NOMO-1 treated with DMSO at 0.1 percent for 48 hours (cell line): ENCODE measurements around the gene BTG2.
"Not testable (repeated sequence)": the region's sequence is repeated elsewhere in the genome, so short reads cannot be mapped to it uniquely, and the experiment has no call there.

ENCODE experiments used
- DNase-seq: peaks from one replicate; lab custom pipeline; 2025; ENCODE audit not compliant: unreplicated experiment; lab: John Stamatoyannopoulos, UW

The BTG2 gene, protein sequence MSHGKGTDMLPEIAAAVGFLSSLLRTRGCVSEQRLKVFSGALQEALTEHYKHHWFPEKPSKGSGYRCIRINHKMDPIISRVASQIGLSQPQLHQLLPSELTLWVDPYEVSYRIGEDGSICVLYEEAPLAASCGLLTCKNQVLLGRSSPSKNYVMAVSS

DNA sequence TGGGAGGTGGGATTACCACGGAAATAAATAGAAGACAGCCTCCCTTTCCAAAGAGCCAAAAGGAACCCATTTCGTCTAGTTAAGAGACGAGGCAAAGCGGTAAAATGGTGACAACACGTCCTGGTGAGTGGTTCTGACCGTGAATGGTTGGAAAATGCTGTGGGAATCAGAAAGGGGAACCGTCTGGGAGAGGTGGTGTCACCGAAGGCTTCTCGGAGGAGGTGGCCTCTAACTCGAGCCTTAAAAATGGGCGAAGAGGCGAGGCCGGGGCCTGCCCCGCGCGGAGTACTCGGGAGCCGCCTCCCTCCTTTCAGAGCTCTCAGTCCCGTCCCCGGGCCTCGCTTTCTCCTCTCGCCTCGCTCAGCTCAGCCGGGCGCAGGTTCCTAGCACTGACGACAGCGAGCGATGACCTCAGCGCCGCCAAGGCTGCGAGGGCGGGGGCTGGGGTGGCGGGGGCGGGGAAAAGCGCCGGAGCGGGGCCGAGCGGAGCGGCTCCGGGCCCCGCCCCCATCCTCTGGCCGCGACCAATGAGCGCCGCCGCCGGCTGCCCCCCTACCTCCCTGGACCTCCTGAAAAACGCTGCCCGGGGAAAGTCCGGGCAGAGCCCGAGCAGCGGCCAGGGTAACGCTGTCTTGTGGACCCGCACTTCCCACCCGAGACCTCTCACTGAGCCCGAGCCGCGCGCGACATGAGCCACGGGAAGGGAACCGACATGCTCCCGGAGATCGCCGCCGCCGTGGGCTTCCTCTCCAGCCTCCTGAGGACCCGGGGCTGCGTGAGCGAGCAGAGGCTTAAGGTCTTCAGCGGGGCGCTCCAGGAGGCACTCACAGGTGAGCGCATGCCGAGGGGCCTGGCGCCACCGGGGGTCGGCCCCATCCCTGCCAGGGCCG lies at the start of gene BTG2:
TSS of gene BTG2 (plus strand) at position 601 of the 890 bp plus-strand sequence. CDS start at position 689, 88 bp downstream.
- DNase-seq = peak; percentile 78

DNA sequence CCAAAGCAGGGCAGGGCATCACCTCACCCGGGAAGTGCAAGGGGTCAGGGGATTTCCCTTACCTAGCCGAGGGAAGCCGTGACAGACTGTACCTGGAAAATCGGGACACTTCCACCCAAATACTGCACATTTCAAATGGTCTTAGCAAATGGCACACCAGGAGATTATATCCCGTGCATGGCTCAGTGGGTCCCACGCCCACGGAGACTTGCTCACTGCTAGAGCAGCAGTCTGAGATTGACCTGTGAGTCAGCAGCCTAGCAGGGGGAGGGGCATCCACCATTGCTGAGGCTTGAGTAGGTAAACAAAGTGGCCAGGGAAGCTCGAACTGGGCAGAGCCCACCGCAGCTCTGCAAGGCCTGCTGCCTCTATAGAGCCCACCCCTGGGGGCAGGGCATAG lies 48.7 kb upstream of the BTG2 start:
- not testable (repeated sequence) for DNase-seq

DNA sequence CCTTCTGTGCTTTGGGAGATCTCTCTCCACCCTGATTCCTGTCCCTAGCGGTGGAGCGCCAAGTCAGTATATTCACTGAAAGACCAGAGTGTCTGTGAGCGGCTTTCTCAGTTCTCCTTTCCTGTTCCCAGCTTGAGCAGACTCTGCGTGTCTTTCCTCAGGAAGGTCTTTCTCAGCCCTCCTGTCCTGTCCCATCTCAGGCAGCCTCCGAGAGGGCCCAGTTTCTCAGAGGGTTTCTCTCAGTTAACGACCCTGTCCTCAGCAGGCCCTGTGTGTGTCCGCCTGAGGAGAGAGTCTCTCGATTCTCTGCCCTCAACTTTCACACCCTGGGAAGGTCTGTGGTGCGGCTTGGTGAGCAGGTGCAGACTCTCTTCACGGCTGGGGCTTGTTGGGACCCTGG lies 41.8 kb upstream of the BTG2 start:
- peak; percentile 22 for DNase-seq

DNA sequence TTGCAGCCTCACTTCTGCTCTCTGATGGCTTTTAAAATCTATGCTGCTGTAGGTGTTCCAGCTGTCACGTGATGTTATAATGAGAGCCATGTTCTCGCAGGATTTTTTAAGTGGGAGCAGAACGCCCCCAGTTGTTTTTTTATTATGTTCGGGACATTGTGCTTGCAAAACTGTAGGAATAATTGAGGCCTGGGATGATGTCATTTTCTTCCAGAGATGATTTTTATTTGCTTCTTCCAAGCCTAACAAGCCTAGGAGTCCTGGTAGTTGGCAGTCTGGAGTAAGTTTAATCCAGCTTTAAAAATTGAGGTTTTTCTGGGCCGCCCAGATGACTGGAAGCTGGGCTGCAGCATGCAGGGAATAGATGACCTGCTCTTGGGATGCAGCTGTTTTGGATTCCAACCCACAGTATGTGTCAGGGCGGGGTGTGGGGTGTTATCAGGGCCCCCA lies 41.2 kb upstream of the BTG2 start:
- DNase-seq = no peak

DNA sequence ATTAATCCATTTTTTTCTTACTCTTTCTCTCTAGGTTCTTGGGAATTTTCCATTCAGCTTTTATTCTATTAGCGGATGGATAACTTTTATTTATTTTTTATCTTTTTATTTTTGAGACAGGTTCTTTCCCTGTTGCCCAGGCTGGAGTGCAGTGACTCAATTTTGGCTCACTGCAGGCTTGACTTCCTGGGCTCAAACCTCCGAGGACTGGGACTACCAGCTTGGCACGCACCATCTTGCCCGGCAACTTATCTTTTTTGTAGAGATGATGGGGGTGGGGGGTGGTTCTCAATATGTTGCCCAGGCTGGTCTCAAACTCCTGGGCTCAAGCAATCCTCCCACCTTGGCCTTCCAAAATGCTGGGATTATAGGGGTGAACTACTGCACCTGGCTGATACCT lies 39.8 kb upstream of the BTG2 start:
- no peak for DNase-seq

DNA sequence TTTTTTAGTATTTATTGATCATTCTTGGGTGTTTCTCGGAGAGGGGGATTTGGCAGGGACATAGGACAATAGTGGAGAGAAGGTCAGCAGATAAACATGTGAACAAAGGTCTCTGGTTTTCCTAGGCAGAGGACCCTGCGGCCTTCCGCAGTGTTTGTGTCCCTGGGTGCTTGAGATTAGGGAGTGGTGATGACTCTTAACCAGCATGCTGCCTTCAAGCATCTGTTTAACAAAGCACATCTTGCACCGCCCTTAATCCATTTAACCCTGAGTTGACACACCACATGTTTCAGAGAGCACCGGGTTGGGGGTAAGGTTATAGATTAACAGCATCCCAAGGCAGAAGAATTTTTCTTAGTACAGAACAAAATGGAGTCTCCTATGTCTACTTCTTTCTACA lies 39.2 kb upstream of the BTG2 start:
- not testable (repeated sequence) for DNase-seq

DNA sequence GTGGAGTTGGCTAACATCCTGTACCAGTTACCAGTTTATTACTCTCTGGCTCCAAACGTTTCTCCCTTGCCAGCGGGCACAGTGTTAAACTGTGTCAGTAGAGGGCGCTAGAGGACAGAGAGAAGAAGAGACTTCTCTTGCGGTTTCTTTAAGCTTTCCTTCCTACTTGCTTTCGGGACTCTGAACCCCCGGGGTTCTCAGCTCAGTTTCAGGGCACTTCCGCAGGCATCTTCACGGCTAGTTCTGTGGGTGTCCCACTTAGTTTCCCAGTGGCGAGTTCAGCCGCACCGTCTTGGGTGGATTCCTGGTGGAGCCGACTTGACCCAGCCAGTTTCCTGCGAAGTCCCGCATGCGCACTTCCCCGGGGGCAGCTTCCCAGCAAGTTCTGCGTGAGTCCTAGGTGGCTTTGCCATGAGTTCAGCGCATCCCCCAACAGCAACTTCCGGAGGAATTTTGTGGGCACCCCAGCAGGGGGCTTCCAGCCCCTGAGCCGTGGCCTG lies 37.9 kb upstream of the BTG2 start:
- peak; percentile 89 for DNase-seq

DNA sequence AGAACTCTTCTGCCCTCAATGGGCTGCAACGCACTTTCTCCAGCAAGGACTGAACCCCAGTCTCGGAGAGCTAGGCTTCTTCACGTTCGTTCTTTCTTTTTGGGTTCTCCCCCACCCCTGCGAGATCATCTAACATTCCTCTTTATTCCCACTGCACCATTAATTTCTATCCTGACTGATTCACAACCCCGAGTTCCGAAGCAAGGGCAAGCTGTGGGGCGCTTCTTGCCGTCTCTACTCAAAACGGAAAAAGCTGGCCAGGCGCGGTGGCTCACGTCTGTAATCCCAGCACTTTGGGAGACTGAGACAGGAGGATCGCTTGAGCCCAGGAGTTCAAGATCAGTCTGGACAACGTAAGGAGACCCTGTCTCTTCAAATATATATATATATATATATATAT lies 37.4 kb upstream of the BTG2 start:
- DNase-seq = no peak

DNA sequence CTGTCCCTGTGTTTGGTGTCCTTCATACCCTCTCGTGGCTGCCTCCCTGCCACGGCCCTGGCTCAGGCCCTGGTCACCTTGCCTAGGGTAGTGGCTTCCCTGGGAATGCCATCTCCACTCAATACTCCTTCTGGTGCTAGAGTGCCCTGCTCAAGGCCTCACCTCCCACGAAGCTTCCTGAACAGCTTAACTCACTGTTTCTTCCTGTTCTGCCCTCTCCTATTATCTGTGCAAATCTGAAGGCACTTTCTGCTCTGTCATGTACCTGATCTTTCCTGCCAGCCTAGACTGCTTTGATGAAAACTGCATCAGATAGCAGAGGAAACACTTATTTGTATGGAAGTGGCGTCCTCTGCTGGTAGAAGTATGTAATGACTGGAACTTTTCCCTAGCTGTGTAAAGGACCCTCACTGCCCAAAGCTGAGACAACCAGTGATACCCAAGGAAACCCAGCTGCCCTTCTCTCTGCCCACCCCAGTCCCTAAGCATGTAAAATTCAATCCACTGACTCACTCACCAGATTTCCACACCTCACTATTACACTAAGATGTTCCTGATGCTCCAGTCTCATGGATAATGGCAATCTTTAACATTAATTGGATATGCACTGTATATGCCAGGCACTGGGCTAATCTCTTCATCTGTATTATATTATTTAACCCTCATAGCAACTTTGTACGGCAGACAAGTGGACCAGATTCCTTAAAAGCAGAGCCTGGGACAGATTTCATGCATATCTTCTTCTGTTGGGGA lies 36.2 kb upstream of the BTG2 start:
- peak; percentile 85 for DNase-seq

DNA sequence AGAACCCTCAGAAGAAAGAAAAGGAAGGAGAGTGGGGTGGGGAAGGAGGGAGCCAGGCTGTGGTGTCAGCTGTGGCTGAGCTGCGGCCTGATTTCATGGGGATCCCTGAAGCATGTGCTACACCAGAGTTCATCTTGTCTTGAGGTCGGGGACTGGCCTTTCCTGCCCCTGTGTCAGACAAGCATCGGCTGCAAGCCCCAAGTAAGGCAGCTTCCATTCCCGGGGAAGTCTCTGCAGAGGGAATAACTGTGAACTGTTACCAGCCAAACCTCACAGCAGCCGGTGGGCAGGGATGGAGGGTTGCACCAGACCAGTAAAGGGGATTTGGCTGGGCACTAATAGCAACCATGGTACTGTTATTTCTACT lies 35.7 kb upstream of the BTG2 start:
- no peak for DNase-seq

DNA sequence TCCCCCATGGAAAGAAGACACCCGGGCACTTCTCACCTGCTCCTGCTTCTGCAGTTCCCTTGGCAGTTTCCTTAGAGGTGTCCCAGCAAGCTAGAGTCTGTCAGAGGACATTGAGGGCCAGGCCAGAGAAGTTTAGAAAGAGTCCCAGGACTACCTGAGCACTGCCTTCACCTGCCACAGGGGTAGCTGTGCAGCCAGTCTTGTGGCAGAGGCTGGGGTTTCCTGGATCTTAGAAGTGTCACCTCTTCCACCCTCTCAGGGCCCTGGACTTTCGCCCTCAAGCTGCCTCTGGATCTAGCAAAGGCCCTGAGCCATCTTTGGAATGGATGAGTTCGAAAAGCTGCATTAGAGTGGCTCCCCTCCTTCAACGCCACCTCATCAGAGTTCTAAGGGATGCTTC lies 34.9 kb upstream of the BTG2 start:
- DNase-seq = no peak

DNA sequence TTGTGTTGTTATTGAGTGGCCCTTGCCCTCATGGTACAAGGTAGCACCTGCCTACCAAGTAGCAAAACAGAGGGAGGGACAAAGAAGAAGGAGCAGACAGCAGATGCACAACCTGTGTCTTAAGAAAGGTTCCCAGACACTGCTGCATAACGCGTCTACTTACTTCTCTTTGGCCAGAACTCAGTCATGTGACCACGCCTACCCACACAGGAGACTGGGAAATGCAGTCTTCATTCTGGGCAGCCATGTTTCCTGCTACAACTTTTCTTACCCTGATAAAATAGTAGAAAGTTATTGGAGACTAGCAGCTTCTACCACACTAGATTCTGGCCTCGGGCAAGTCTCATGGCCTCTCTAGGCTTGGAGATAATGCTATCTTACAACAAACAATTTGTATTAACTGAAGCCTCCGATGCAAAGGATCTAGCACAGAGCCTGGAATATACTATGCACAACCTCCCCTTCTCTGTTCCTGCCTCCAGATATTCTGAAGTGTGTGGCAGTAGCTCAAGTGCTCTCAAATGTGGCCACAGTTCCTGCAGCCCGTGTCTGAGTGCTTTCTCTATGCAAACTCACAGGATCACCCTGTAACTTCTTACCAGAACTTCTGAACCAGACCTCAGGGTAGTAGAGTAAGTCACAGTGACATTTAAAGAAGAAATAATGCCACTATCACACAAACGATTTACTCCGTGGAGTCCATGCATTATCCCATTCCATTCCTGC lies 34.1 kb upstream of the BTG2 start:
- DNase-seq = peak; percentile 82

DNA sequence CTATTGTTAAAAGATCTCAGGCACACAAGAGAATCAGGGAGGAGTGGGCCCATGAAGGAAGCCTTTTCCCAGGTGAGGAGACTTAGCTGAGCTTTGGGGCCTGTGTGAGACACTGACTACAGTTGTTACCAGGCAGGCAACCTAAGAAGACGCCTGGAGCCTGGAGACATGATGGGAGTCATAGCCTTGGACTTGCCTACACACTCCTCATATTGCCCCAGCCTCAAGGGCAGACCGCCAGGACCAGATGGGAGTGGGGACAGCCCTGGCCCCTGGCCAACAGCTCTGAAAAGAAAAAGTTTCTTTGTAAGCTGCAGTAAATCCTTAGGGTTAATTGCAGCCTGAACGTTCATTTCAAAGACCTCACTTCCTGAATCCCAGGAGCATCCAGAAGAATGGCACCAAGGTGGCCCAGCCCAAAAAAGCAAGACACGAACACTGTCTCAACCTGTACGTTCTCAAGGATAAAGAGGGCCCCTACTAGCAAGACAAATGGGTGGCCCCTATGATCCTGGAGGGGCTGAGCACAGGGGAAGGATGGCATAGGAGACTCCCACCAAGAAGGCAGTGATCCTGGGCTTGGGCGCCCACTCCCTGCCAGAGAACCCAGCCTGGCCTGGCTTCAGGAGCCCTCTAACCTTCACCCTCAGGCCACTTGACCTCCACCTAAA lies 33.2 kb upstream of the BTG2 start:
- DNase-seq = no peak

DNA sequence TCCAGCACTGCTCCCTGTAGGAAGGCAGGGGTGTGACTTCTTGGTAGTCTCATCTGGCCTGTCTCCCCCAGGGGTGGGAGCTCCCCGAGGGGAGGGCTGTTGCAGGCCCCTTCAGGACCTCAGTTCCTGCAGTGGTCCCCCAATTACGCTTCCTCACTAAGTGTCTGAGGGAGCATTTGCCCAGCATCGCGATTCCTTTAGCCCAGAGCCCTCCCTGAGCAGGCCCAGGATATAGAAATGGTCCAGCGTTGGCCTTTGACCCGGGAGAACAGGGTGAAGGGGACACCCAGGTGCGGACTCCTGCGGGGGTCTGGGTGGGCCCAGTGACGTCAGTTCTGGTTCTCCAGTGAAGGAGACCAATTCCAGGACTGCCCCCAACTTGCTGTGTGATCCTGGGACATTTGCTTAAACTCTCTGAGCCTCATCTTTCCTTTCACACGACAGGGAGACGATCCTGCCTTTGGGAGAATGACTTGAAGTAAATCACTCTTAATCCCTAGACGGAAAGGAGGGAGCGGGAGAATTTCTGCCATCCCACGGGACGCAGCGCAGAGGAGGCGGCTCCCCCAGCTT lies 32.6 kb upstream of the BTG2 start:
- DNase-seq = no peak

DNA sequence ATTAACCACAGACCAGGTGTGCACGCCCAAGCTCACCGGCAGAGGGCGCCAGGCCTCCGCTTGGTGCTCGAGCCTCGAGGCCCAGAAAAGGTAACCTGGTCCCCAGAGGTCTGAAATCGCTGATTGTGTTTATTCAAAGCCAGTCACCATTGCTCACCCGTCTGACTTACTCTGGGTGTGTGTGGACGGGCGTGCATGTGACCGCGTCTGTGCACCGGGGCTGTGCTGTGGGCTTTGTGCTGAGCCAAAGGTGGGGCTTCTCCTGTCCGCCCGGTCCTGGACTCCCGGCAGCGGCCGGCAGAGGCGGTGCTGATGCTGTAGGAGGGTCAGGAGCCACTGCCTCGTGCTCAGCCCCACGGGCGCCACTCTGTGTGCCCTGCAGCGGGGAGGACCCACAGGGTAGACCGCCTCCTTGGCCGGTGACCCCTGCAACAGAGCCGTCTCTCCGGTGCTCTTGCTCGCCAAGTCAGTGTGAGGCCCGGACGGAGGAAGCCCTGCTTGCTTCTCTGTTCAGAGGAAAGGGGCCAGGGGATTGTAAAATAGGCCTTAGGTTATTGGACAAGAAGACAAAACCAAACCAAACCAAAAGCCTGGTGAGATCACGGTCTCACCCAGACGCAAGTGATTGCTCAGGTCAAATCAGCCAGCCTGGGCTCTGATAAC lies 32.0 kb upstream of the BTG2 start:
- peak; percentile 73 for DNase-seq

DNA sequence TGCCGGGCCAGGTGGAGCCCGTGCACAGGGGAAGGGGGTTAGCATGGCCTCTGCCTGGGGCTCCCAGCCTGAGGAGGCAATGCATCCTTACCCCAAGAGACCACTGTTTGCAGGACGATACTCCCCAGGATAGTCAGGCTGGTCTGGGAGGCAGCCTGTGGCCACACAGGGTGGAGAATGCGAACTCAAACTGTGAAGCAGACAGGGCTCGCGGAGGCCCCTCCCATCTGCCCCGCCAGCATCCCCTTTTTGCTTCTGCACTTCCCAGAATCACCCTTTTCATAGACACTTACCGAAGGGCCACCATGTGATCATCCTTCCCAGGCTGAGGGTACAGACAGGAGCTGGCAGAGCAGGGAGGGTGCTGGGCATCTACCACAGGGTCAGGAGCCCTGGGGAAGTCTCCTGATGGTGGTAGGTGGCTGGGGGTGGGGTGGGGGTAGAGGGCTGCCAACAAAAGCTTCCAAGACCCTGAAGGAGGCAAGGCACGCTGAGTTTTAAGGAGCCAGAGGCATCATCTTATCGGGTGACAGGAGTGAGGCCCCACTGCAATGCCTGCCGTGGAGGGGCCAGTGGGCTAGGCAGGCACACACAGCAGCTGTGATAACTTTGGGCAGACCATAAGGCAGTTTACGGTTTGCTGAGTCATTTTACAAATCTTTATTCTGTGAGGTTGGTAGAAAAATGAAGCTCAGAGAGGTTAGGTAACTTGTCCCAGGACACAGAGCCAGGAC lies 31.3 kb upstream of the BTG2 start:
- peak; percentile 31 for DNase-seq

DNA sequence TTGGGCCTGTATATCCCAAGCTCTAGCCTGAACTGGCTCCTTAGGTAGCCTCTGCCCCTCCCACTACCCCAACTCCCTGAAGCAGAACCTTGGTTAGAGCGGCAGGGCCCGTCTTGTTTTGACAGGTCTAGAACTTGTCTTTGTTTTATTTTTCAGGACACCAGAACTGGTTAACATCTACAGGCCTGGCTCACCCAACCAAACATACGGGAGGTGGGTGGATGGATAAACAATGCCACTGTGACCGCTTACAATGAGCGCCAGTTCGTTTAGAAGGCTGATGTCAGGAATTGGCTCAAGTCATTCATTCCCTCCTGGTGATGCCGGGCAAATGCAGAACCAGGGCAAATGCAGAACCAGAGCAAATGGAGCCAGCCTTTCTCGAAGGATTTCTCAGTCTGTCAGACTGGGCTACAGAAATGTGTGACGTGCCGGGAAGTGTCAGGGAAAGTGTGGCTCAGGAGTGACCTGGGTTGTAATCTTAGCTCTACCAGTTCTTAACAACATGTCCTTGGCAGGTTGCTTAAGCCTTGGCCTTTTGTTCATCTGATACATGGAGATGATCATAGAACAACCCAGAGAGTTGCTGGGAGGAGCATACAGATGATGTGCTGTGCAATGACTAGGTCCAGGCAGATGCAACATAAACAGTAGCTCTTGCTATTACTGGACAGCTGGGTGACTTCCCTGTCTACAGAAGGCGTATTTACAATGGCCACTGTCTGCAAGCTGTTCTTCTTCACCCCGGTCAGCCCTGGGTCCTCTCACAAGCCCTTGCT lies 30.5 kb upstream of the BTG2 start:
- DNase-seq = no peak

DNA sequence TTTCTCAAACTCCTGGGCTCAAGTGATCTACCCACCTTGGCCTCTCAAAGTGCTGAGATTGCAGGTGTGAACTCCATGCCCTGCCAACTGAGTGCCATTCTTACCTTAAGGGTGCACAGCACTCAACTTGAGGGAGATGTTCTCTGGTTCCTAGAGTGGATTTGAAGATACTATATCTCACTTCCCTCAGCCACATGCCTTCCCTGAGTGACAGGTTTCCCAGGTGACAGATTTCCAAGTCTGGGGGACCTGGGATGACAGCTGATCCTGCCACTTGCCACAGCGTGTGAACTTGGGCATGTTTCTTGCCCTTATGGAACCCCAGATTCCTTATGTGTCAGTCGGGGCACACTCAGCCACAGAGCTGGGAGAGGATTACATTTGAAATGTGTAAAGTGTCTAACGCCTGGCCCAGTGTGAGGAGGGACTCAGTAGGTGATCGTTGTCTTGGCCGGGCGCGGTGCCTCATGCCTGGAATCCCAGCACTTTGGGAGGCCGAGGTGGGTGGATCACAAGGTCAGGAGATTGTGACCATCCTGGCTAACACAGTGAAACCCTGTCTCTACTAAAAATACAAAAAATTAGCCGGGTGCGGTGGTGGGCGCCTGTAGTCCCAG lies 29.6 kb upstream of the BTG2 start:
- no peak for DNase-seq
